K562 (cell line): Measurements from ENCODE around the gene GFRA1. TPM values are rescaled to one million over a fixed set of nuclear protein-coding genes. Genes with fewer than 3 reads are reported as not detected.

ENCODE experiments used
- ATAC-seq: fragments of 200-7000 bp; cut with Tn5 transposase; 3 replicates; pipeline ENCODE4 v1.9.1; 2020; ENCODE audit warnings: moderate library complexity
- BruUV-seq: library from RNA; stranded (reverse); fragments of 400-500 nt; replicated peaks from 2 replicates; lab custom pipeline; 2021; lab: Mats Ljungman, UMichigan
- CTCF ChIA-PET: fragments of 300-600 bp; formaldehyde crosslinking; extraction: SDS; loops from one replicate; lab custom pipeline; 2021; ENCODE audit warnings: low intra/inter-chr PET ratio; lab: Yijun Ruan, JAX
- POLR2A ChIA-PET: fragments of 300-600, 350-650 bp; sonication (Branson Sonifier 250); formaldehyde crosslinking; extraction: SDS; loops from one replicate; lab custom pipeline; 2021; ENCODE audit warnings: antibody characterized with exemption, inconsistent platforms; lab: Yijun Ruan, JAX
- DNase-seq, 4 experiments: peaks; one replicate each; pipeline versions ENCODE4 v3.0.0 to v3.0.0-alpha.2; 2011 to 2018; ENCODE audit warnings: low spot score in 3 of 4, mixed read lengths in 3 of 4; ENCODE audit errors: extremely low read depth in 1 of 4
- FAIRE-seq: peaks from 2 replicates; lab custom pipeline; 2011; peaks lifted over from hg19 to GRCh38; lab: Jason Lieb, UNC
- H2AFZ ChIP-seq: 2 replicates; pipeline ENCODE4 v1.6.0; 2011; ENCODE audit warnings: low read depth, low read length, control low read depth, inconsistent platforms
- H3K27ac ChIP-seq: fragments of 200-600 bp; 3 replicates; pipeline ENCODE4 v1.8.0; 2011; ENCODE audit warnings: low read depth, mild to moderate bottlenecking, control low read depth, inconsistent platforms, low read length, moderate library complexity, mixed read lengths; ENCODE audit errors: extremely low read depth
- H3K27me3 ChIP-seq, 2 experiments: fragments of 300-600 bp in 1 of 2; 2 replicates in 1 of 2; 3 replicates in 1 of 2; pipeline versions ENCODE4 v1.6.0 to v1.8.0; 2011; ENCODE audit warnings: inconsistent platforms in 2 of 2, low read length in 2 of 2, mild to moderate bottlenecking in 1 of 2, mixed read lengths in 1 of 2, moderate library complexity in 1 of 2; ENCODE audit not compliant: control insufficient read depth in 2 of 2, insufficient read depth in 2 of 2
- H3K36me3 ChIP-seq: fragments of 300-600 bp; 3 replicates; pipeline ENCODE4 v1.8.0; 2011; ENCODE audit warnings: mild to moderate bottlenecking, low read length, inconsistent platforms; ENCODE audit not compliant: control insufficient read depth, insufficient read depth
- H3K4me1 ChIP-seq, 2 experiments: fragments of 200-600 bp in 1 of 2; replicated peaks in 1 of 2; 2 replicates in 1 of 2; 3 replicates in 1 of 2; pipeline versions ENCODE4 v1.5.1 to v1.8.0; 2011; ENCODE audit warnings: inconsistent platforms in 2 of 2, low read length in 2 of 2, mild to moderate bottlenecking in 1 of 2, mixed read lengths in 1 of 2, moderate library complexity in 1 of 2; ENCODE audit not compliant: control insufficient read depth in 2 of 2, insufficient read depth in 2 of 2
- H3K4me2 ChIP-seq: 2 replicates; pipeline ENCODE4 v1.6.1; 2011; ENCODE audit warnings: low read length, control low read depth, inconsistent platforms, mixed read lengths; ENCODE audit not compliant: insufficient read depth
- H3K4me3 ChIP-seq: fragments of 200-600 bp; sonication (generic), shearing (Covaris generic); 2 replicates; pipeline ENCODE4 v1.5.1; 2016; ENCODE audit warnings: control low read depth, inconsistent platforms
- H3K79me2 ChIP-seq: fragments of 200-600 bp; 3 replicates; pipeline ENCODE4 v1.8.0; 2011; ENCODE audit warnings: low read length, inconsistent platforms; ENCODE audit not compliant: control insufficient read depth, insufficient read depth
- H3K9ac ChIP-seq, 2 experiments: 2 replicates each; pipeline versions ENCODE4 v1.6.0 to v1.6.1; 2011; ENCODE audit warnings: low read depth in 2 of 2, low read length in 2 of 2, control low read depth in 1 of 2, inconsistent platforms in 1 of 2, mild to moderate bottlenecking in 1 of 2, mixed read lengths in 1 of 2; ENCODE audit not compliant: insufficient read depth in 1 of 2
- H3K9me1 ChIP-seq: one replicate; pipeline ENCODE4 v1.6.0; 2011; ENCODE audit warnings: inconsistent platforms, mild to moderate bottlenecking, low read length, moderate library complexity; ENCODE audit not compliant: control insufficient read depth, insufficient read depth
- H3K9me3 ChIP-seq: replicated peaks from 2 replicates; pipeline ENCODE4 v1.5.1; 2011; ENCODE audit warnings: low read depth, low read length, inconsistent platforms; ENCODE audit not compliant: control insufficient read depth, insufficient read depth
- H4K20me1 ChIP-seq: replicated peaks from 2 replicates; pipeline ENCODE4 v1.6.1; 2011; ENCODE audit warnings: low read length, inconsistent platforms, mixed read lengths; ENCODE audit not compliant: control insufficient read depth, insufficient read depth
- HDGF ChIP-seq: fragments of 450-650 bp; IDR thresholded peaks from 2 replicates; pipeline ENCODE4 v1.6.1; 2016
- MTA1 ChIP-seq: fragments of 450-650 bp; IDR thresholded peaks from 2 replicates; pipeline ENCODE4 v1.6.1; 2017; ENCODE audit warnings: borderline replicate concordance
- NFIC ChIP-seq: fragments of 450-650 bp; IDR thresholded peaks from 2 replicates; pipeline ENCODE4 v1.6.1; 2017; ENCODE audit warnings: mild to moderate bottlenecking, inconsistent platforms
- NUFIP1 ChIP-seq: fragments of 450-650 bp; IDR thresholded peaks from 2 replicates; pipeline ENCODE4 v1.6.1; 2018; ENCODE audit not compliant: partially characterized antibody
- ZNF165 ChIP-seq: fragments of 250-450 bp; sonication (Bioruptor Pico); IDR thresholded peaks from 2 replicates; pipeline ENCODE4 v1.4.0; 2020; ENCODE audit warnings: borderline replicate concordance
- WGBS: fragments of 100-300 bp; shearing (Covaris generic); methylation state at CpG from one replicate; pipeline ENCODE4 v1.1.6; 2016; ENCODE audit warnings: low coverage, mixed read lengths; ENCODE audit not compliant: insufficient coverage; ENCODE audit errors: missing lambda C conversion rate; 5-methylcytosine and 5-hydroxymethylcytosine counted together
- in situ Hi-C: fragments of 300-500 bp; cut with MboI; formaldehyde crosslinking; loops from 4 replicates; pipeline ENCODE4 v1.15.0; 2018; ENCODE audit warnings: inconsistent platforms, mixed read lengths
- intact Hi-C: fragments of 100-400 bp; cut with micrococcal nuclease; formaldehyde crosslinking; loops from 2 replicates; pipeline ENCODE4 v1.14.2; 2022
- polyA plus RNA-seq, 8 experiments: library from polyadenylated mRNA; depleted of rRNA in 4 of 8; stranded (reverse) in 5 of 8; unstranded in 3 of 8; fragments of >200 nt; fragmentation: Nextera tagmentation in 2 of 8; fragmentation: Illumina TruSeq in 1 of 8; extraction: Ambion mirVana in 2 of 8; extraction: Trizol in 1 of 8; gene quantifications; 2 replicates each; pipeline versions ENCODE4 v1.2.1 to v1.2.3, GENCODE V29; 2011 to 2014; ENCODE audit warnings: inconsistent platforms in 1 of 8, missing spikeins in 1 of 8
- total RNA-seq, 7 experiments: library from RNA; depleted of rRNA in 6 of 7; stranded (reverse); fragments of >200 nt in 6 of 7; fragmentation: Illumina TruSeq in 2 of 7; extraction: Trizol in 2 of 7; gene quantifications; 2 replicates each; pipeline versions ENCODE4 v1.2.1 to v1.2.3, GENCODE V29; 2011 to 2021; ENCODE audit warnings: low replicate concordance in 1 of 7
- TF ChIP-seq, protein P1 (sequence below), 2 experiments: IDR thresholded peaks; 2 replicates each; pipeline ENCODE4 v1.6.1; 2012; ENCODE audit warnings: improper control_type of control experiment in 2 of 2, low read depth in 2 of 2, low read length in 2 of 2, borderline replicate concordance in 1 of 2
- TF ChIP-seq, protein P2 (sequence below): fragments of 250-450 bp; sonication (Bioruptor Pico); IDR thresholded peaks from 2 replicates; pipeline ENCODE4 v1.5.1; 2021; ENCODE audit warnings: mild to moderate bottlenecking

Gene GFRA1
- total and polyA plus RNA-seq, 9 of the 15 experiments (the other 6 are each of a cell fraction or from before 2014, with no cell fraction given) = 0.04 TPM; not detected in 8

DNA sequence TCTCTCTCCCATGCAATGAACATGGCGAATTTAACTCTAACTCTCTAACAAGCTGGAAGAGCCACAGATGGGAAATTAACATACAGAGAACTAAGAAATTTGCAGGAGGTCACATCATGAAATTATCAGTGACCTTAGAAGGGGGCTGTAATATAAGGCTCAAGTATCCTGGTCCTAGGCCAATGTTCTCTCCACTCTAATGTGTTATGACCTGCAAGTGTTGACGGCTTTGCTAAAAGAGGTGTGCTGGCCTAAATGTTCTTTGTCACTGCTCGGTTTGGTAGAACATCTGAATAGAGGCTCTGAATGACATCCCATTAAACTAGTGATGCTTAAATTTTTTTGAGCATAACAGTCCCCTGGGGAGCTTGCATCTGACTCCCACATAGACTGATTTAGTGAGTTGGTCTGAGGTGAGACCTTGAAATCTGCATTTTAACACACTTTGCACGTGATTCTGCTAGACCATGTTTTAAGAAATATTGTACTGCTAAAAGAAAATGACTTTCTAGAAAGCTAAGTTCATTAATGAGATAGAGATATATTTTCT lies 129.3 kb downstream of the GFRA1 start (continued):
- TF ChIP-seq MTA1 (no peak), ZNF165 (CRISPR knock-in tag) (no peak), NFIC (no peak)
- TF ChIP-seq, protein P1, sequence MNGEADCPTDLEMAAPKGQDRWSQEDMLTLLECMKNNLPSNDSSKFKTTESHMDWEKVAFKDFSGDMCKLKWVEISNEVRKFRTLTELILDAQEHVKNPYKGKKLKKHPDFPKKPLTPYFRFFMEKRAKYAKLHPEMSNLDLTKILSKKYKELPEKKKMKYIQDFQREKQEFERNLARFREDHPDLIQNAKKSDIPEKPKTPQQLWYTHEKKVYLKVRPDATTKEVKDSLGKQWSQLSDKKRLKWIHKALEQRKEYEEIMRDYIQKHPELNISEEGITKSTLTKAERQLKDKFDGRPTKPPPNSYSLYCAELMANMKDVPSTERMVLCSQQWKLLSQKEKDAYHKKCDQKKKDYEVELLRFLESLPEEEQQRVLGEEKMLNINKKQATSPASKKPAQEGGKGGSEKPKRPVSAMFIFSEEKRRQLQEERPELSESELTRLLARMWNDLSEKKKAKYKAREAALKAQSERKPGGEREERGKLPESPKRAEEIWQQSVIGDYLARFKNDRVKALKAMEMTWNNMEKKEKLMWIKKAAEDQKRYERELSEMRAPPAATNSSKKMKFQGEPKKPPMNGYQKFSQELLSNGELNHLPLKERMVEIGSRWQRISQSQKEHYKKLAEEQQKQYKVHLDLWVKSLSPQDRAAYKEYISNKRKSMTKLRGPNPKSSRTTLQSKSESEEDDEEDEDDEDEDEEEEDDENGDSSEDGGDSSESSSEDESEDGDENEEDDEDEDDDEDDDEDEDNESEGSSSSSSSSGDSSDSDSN (IDR thresholded peaks at IDR 0.05; ENCODE audit: borderline replicate concordance in 1 of 2, low read depth in 2 of 2, low read length in 2 of 2) = no peak

DNA sequence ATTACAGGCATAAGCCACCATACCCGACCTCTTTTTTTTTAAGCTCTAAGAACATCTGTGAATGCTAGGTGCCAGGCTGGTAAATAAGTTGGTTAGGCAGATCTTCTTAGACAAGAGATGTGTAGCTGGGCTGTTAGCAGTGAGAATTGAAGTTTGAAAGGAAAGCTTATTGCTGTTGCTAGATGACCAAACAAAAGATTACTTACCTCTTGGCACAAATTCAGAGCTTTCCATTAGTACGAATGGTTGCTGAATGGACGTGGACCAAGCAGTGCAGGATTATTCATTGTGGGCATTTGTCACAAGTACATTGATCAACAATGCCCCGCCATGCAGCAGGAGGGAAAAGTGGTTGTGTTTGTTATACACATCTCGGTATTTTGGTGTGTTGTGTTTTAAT lies 131.2 kb downstream of the GFRA1 start:
- WGBS = 0% methylated on average over 4 of the region's 5 CpGs
- H3K36me3 ChIP-seq = no peaks in the 10 kb centered on the region
- H2AFZ ChIP-seq = no peak overlapping the region
- ChIA-PET CTCF (no interaction called here), POLR2A (no interaction called here)
- intact Hi-C loops = no loop called here
- FAIRE-seq (no peak), DNase-seq (no peak), ATAC-seq (no peak)
- no peaks in the 10 kb centered on the region for H4K20me1 ChIP-seq
- no peak overlapping the region for H3K27ac ChIP-seq
- H3K9me1 ChIP-seq = no peaks in the 10 kb centered on the region
- H3K79me2 ChIP-seq = no peaks in the 10 kb centered on the region
- TF ChIP-seq, protein P2, sequence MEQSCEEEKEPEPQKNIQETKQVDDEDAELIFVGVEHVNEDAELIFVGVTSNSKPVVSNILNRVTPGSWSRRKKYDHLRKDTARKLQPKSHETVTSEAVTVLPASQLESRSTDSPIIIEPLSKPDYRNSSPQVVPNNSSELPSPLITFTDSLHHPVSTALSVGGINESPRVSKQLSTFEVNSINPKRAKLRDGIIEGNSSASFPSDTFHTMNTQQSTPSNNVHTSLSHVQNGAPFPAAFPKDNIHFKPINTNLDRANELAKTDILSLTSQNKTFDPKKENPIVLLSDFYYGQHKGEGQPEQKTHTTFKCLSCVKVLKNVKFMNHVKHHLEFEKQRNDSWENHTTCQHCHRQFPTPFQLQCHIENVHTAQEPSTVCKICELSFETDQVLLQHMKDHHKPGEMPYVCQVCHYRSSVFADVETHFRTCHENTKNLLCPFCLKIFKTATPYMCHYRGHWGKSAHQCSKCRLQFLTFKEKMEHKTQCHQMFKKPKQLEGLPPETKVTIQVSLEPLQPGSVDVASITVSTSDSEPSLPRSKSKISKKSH (CRISPR knock-in tag) = no peak
- TF ChIP-seq NUFIP1 (no peak), HDGF (no peak)
- H3K4me1 ChIP-seq = no peaks in the 10 kb centered on the region
- H3K9me3 ChIP-seq = no peaks in the 10 kb centered on the region
- H3K27me3 ChIP-seq = no peaks in the 10 kb centered on the region
- H3K4me2 ChIP-seq = no peak overlapping the region
- no peak overlapping the region for H3K4me3 ChIP-seq
- no peak overlapping the region for H3K9ac ChIP-seq
- in situ Hi-C loops = no loop called here
- no TSS peak for BruUV-seq
